Measurements from ENCODE around the gene TGM3. TPM values are rescaled to one million over a fixed set of nuclear protein-coding genes. Genes with fewer than 3 reads are reported as not detected.

TGM3 gene
- polyA plus RNA-seq, 3 donors = 0.46 to 2.7 TPM; not detected in 1

DNA sequence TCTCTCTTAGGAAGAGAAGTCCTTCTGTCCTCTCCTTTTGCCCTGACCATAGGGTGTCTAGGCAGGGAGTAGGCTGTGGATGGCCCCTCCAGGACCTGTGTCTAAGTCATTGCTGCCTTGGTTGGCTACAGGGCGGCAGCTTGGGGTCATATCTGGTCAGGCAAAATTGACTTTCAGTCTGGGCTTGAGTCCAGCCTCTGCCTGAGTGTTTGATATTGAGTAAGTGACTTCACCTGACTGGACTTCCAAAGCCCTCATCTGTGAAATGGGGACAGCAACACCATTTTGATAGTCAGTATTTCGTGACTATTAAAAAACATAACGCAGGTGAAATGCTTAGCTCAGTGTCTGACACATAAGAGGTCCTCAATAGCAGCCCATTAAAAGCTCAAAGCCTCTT is 4.6 kb downstream of the TGM3 start:
- H3K27ac ChIP-seq (ENCODE audit: low read depth, low read length) = no peak overlapping the region
- 71 to 92% (median 91%) methylated on average over 3 of the region's 3 CpGs for WGBS, 3 donors

DNA sequence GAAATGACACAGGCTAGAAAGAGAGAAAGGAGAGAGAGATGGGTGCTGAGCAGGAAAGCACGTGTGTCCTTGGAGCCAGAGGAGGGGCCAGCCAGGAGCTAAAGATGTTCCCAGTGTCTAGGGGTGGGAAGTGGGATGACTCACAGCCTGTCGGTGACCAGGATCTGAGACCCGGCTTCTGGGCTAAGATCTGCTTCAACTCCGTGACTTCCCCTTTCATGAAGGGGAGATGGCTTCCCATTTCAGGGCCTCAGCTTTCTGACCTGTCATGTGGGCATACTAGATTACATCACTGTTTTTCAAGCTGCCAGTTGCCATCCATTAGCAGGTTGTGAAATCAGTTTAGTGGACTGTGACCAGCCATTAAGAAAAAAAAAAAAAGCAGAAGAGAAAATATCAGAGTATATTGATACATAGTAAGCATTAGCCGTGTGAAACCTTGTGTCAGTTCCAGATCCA is 5.4 kb downstream of the TGM3 start:
- 26 to 70% (median 34%) methylated on average over 5 of the region's 5 CpGs for WGBS, 3 donors
- H3K27ac ChIP-seq (ENCODE audit: low read depth, low read length) = peak overlapping the region; percentile 62

DNA sequence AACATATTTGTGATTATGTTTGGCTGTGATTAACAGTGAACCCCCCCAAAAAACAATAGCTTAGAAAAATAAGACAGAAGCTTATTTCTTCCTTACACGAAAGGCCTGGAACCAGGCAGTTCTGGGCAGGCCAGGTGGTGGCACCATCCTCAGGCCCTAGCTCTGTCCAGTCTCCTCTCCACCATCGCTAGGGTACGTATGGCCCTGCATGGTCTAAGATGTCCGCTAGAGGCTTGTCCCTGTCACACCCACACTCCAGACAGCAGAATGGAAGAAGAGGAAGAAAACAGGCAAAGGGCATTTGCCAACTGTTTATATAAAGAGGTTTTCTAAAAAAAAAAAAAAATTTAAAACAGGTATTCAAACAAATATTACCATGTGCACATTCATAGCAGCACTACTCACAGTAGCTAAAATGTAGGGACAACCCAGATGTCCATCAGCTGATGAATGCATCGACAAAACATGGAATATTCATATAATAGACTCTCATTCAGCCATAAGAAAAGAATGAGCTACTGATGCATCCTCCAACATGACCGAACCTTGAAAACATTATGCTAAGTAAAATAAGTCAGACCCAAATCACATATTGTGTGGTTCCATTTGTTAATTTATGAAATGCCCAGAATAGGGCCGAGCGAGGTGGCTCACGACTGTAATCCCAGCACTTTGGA is 6.7 kb downstream of the TGM3 start:
- 71 to 74% (median 72%) methylated on average over 9 of the region's 9 CpGs for WGBS, 3 donors

DNA sequence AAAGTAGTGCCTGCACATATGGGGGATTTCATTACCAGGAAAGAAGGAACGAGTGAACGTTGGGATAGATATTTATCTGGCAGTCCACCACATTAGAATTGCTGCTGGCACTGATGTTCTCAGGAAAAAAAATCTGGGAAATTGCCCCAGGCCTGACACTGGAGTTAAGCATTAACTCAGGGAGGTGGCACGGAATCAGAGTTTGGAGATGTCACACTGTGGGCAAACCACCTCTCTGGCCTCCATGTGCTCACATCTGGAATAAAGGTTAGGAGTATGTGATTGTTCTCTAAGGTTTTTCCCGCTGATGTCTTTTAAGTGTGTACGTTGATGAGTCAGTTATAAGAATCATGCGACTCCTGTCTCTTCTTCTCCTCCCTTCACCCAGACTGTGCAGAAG is 7.9 kb downstream of the TGM3 start:
- WGBS, 3 donors = 57 to 77% (median 58%) methylated on average over 6 of the region's 6 CpGs
- no peak overlapping the region for H3K27ac ChIP-seq (ENCODE audit: low read depth, low read length)

More for the DNA sequence above, 6.7 kb downstream of the TGM3 start:
- no peak overlapping the region for H3K27ac ChIP-seq (ENCODE audit: low read depth, low read length)

DNA sequence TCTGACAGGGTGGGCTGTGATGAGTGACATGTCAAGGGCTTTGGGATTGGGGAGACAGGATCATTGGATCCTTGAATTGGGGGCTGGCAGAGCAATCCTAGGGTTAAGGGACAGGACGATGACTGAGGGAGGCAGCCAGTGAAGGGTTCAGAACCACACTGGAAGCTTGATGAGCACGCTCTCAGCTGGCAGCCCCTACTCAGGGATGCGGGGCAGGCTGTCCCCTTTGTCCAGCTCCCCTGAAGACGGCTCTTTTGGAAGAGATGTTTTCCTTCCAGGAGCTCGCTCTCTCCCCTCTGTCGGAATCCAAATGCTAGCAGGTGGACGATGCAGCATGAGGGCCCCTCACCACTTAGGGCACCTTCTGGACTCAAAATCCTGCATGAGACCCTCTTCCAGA is 8.4 kb downstream of the TGM3 start:
- no peak overlapping the region for H3K27ac ChIP-seq (ENCODE audit: low read depth, low read length)
- 74 to 79% (median 78%) methylated on average over 7 of the region's 7 CpGs for WGBS, 3 donors

DNA sequence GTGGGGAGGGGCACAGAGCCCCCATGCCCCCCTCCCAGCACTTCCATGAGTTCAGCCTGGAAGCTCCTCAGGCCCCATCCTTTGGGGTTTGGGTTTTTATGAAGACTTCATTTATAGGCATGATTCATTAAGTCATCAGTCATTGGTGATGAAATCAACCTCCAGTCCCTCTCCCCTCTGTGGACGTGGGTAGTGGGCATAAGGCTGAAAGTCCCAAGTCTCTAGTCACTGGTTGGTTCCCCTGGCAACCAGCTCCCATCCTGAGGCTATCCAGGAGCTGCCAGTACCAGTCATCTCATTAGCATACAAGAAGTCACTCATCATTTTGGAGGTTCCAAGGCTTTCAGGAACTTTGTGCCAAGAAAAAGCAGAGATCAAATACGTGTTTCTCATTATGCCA is 9.2 kb downstream of the TGM3 start:
- whole genome bisulfite sequencing, 3 donors = 19 to 23% (median 22%) methylated on average over 2 of the region's 2 CpGs
- H3K27ac ChIP-seq (ENCODE audit: low read depth, low read length) = no peak overlapping the region

DNA sequence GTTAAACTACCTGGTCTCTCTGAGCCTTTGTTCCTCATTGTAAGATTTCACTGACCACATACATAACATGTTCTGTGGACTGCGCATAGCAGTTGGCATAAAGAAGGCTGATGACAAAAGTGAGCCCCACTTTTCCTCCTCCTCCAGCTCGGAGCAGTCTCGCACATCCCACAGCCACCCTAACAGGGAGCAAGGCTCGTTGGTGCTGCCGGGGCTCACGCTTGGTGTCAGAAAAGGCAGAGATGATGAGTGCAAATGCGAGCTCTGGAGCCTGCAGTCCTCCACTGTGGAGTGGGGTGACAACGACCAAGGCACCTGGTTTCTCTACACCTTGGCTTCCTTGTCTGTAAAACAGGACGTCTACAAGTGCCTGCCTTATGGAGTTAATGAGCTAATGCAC is 9.7 kb downstream of the TGM3 start:
- WGBS, 3 donors = 65 to 78% (median 68%) methylated on average over 9 of the region's 9 CpGs
- no peak overlapping the region for H3K27ac ChIP-seq (ENCODE audit: low read depth, low read length)

DNA sequence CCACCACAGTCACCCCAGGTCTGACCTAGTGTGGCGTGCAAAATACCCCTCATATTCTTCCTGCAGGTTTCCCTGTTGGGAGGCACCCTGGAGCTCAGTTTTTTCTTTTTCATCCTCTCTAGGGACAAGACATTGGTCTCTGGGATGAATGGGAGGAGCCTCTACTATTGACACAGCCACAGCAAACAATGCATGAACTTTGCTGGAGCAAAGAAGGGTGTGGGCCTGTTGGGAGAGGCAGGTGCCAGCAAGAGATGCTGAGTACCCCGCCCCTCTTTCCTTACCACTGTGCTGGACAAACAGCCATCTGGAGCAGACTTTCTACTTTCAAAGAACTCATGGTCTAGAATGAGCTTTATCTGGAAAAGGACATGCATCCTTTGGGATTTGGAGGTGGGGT is 10.1 kb downstream of the TGM3 start:
- WGBS, 3 donors = 79 to 88% (median 81%) methylated on average over 2 of the region's 2 CpGs
- no peak overlapping the region for H3K27ac ChIP-seq (ENCODE audit: low read depth, low read length)

DNA sequence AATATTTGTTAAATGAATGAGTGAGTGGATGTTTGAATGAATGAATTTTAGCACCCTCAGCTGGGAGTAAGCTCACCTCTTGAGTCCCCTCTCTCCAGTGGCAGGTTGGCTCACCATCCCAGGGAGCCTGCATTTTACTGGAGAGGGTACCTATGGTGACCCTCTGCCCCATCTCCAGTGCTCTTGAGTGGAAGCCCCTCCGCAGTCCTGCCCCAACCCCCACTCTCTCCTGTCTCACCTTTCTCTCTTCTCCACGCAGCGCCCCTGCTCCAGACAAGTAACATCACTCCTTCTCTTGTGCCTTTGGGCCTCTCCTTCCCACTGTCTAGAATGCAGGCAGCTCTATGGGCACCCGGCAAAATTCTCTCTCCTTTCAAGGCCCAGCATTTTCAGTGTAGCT is 11.3 kb downstream of the TGM3 start:
- WGBS, 3 donors = 88 to 92% (median 89%) methylated on average over 4 of the region's 4 CpGs
- H3K27ac ChIP-seq (ENCODE audit: low read depth, low read length) = no peak overlapping the region

DNA sequence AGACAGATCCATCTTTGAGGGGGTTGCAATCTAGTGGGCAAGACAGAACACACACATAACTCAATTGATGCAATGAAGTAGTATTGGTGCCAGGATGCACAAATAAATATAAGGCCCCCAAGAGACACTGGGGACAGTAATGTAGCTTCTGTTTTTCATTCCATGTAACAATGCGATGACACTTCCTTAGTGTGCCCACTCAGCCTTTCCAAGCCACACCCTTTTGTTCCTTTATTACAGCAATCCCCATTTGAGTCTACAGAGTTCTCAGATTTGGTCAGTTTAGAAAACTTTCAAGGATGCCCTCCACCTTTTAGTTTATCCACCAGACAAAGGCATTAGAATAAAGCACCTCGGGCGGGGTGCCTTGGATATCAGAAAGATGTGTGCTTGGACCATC is 15.5 kb downstream of the TGM3 start:
- WGBS, 3 donors = 79 to 92% (median 82%) methylated on average over 3 of the region's 3 CpGs
- no peak overlapping the region for H3K27ac ChIP-seq (ENCODE audit: low read depth, low read length)

DNA sequence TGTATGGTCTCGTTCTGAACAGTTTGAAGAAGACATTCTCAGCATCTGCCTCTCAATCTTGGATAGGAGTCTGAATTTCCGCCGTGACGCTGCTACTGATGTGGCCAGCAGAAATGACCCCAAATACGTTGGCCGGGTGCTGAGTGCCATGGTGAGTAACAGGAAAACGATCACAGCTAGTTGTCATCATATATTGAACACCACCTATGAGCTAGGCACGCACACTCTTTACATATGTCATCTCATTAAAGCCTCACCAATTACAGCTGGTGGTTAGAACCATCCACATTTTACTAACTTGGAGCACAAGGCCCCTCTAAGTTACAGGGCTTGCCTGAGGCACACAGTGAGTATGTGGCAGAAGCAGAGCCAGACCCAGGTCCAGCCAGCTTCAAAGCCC is 17.1 kb downstream of the TGM3 start:
- 90 to 92% (median 91%) methylated on average over 8 of the region's 8 CpGs for WGBS, 3 donors

DNA sequence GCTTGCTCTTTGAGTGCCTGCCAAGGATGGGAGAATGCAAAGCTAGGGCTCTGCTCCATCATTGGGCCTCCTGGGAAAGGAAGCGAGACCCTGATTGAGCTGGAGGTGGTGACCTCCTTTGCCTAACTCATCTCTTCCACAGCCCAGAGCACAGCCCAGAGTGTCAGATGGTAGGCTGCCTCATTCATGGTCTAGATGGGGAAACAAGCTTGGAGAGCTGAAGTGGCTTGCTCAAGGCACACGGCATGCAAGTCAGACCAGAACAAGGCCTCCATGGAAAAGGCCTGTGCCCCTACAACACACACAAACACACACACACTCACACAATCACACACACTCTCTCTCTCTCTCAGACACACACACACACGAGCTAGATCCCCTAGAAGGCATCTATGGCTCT is 17.5 kb downstream of the TGM3 start:
- H3K27ac ChIP-seq (ENCODE audit: low read depth, low read length) = no peak overlapping the region
- WGBS, 3 donors = 59 to 70% (median 66%) methylated on average over 3 of the region's 3 CpGs

More for the DNA sequence above, 17.1 kb downstream of the TGM3 start:
- no peak overlapping the region for H3K27ac ChIP-seq (ENCODE audit: low read depth, low read length)

DNA sequence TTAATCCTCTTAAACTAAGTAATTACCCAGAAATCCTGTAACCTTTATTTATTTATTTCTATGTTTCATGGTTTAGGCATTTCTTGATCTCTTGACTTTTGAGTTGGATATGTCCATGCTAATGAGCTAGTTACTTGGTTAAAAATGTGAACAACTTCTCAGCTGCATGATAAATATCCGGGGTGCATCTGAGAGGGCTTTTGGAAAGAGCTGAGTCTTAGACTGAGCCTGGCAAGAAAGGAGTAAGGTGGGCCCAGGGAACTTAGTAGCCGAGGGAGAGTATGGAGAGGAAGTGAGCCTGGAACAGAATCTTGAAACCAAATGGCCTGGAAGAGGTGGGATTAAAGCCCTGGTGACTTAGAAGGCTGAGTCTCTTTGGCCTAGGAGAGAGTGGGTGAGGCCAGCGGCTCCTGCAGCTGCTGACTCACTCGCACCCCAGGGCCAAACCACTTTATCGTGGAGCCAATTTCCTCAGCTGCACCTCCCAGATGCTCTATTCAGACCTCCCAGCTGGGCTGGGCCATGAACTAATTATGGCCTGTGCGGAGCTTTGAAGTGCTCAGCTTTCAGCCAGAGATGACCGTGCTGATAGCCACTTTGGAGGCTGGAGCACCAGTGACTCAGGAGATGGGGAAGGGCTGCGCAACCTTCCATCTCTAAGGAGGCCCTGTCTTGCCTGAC is 19.1 kb downstream of the TGM3 start:
- no peak overlapping the region for H3K27ac ChIP-seq (ENCODE audit: low read depth, low read length)
- WGBS, 3 donors = 44 to 72% (median 47%) methylated on average over 8 of the region's 8 CpGs

DNA sequence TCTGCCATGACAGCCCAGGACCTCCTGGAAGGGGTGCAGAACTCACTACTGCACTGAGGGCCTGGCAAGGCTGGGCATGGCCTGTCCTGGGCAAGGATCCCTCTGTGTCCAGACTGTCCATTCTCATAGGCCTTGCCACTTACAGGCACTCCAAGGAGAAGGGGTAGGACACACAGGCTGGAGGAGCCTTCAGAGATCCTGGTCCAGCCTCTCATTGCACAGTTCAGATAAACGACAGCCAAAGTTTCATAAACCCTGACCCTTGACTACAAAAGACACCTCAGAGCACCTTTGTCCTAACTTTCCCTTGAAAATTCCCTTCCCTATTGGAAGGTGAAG is 19.6 kb downstream of the TGM3 start:
- 52 to 77% (median 63%) methylated on average over 1 of the region's 1 CpG for WGBS, 3 donors
- H3K27ac ChIP-seq (ENCODE audit: low read depth, low read length) = no peak overlapping the region

DNA sequence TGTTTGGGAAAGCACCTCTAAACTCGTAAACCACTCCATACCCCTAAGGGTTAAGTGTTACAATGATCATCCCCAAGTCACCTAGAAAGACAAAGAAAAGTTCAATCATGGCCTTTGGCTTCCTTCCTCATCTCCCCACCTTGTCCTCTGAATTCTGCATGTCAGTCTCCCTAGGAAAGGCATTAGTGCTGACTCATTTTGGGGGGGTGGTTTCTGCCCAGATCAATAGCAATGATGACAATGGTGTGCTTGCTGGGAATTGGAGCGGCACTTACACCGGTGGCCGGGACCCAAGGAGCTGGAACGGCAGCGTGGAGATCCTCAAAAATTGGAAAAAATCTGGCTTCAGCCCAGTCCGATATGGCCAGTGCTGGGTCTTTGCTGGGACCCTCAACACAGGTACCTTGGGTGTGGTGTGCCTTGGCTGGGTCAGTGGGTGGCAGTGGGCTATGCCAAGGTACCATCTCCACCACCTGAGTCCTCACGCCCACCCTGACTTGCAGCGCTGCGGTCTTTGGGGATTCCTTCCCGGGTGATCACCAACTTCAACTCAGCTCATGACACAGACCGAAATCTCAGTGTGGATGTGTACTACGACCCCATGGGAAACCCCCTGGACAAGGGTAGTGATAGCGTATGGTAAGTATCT is 21.2 kb downstream of the TGM3 start:
- no peak overlapping the region for H3K27ac ChIP-seq (ENCODE audit: low read depth, low read length)
- 72 to 93% (median 91%) methylated on average over 14 of the region's 14 CpGs for WGBS, 3 donors

DNA sequence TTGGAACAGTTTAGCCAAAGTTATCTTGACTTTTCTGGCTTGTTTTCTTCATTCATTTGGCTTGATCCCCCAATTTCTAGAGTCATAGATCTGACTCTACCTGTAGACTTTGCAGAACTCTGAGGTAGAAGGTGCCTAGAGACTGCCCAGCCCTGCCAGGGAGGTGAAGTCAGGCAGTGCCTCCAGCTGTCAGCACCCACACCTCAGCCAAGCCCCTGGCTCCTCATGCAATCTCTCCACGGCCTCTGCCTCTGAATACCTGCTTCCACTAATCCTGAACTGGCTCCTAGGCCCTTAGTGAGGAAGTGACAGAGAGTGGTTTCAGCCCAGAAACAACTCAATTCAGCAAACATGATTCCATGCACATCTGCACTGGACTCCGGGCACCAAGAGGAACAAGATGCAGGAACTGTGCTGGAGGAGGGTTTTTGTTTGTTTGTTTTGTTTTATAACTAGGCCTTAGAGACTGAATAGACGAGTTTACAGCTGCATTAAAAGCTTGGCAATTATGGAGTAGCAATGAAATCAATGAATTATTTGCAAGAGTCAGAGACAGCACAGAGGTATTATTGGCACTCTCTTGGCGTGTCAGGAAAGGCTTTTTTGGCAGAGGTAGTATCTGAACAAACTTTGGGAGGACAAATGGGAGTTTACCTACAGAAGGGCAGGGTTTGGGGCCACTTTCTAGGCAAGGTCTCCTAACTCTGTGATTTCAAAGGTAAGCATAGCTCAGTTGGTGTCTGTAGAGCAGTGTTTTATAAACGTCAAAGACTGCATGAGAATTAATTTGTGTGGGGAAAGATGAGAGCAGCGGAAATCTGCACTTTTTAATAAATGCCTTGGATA is 25.2 kb downstream of the TGM3 start:
- WGBS, 3 donors = 56 to 70% (median 69%) methylated on average over 6 of the region's 6 CpGs
- H3K27ac ChIP-seq (ENCODE audit: low read depth, low read length) = no peak overlapping the region

DNA sequence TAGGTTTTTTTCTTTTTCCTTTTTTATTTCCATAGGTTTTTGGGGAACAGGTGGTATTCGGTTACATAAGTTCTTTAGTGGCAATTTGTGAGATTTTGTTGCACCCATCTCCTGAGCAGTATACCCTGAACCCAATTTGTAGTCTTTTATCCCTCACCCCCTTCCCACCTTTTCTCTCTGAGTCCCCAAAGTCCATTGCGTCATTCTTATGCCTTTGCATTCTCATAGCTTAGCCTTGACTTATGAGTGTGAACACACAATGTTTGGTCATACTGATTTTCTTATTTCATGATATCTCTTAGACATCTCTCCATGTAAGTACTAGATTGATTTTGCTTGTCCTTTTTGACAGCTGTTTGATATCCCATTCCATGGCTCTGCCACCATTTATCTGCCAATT is 27.2 kb downstream of the TGM3 start:
- WGBS, 3 donors = 94 to 95% (median 95%) methylated on average over 2 of the region's 2 CpGs
- H3K27ac ChIP-seq (ENCODE audit: low read depth, low read length) = no peak overlapping the region

DNA sequence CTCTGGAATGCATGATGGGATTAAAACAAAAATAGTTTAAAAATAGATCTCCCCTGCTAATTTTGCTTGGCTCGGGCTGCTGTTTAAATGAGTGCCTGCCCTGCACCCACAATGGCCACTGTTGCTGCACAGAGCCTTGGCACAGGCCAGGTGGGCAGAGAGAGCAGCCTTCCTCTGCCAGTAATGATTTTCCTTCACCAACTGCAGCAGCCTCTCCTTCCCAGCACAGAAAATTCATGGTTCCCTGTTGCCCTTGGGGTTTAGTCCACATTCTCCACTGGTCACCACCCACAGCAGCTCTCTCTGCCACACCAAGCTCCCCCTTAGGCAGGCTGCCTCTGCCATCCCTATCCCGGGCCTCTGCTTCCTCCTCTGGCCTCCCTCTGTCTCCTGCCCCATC is 30.2 kb downstream of the TGM3 start:
- WGBS, 3 donors = 46 to 64% (median 57%) methylated on average over 2 of the region's 2 CpGs
- no peak overlapping the region for H3K27ac ChIP-seq (ENCODE audit: low read depth, low read length)

All from adipose tissue (tissue), 3 donors.